Epidermal melanocyte (primary cell): ENCODE measurements around the gene KLF15.

ENCODE experiments used
- DNase-seq: peaks from one replicate; pipeline ENCODE4 v3.0.0; 2011; ENCODE audit warnings: low spot score; ENCODE audit not compliant: insufficient read length

The KLF15 gene

GRCh38 chr3:126306888-126307482, 50.2 kb downstream of the KLF15 start:
- DNase-seq, result no peak

DNA sequence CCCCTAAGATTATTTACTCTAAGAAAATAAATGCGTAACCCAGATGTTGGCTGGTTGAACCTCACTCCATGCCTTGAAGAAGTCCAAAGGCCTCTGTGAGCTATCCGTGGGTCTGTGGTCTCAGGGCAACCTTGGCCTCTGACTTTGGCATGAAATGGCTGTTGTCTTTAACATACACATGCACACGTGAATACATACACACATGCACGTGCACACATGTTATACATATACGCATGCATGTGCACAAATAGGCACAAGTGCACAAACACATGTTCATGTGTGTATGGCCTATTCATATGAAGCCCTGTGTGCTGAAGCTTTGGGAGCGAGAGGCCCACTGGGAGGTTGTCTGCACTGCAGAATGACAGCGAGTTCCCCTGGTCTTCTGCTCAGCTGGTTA, 50.8 kb downstream of the KLF15 start:
- no peak for DNase-seq

- no peak for DNase-seq
Observed at GRCh38 chr3:126305427-126305826, 51.8 kb downstream of the KLF15 start.

DNA sequence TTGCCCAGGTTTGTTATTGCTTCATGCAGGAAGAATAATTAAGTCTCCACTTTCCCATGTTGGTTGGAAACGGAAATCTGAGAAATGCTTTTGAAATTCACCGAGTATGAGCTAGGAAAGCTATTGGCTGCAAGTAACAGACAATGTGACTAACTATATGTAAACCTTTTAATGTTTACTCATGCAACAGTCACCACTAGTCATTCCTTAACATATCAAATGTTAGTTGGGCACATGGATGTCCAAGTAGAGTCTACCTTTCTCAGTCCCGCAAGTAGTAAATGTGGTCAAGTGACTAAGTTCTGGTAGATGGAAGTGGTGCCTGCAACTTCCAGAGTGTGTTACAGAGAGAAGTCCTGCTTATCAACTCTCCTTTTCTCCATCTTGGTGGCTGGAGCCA, 52.5 kb downstream of the KLF15 start:
- DNase-seq, result no peak

DNA sequence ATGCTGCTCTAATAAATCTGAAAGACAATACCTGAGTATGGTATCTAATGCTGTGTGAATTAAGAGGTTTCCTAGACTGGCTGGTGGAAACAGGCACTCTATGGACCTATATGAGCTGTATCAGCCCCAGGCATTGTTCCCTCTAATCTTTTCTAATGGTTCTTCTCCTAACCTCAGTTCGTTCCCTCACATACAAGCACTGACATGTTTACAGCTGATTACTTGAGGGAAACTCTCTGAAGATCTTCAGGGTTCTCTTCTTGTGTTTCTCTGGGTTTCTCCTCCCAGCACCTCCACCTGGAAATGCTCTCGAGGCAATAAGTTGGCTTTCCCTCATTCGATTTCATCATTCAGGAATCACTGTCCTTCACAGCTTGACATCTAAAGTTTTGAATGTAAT, 52.9 kb downstream of the KLF15 start:
- no peak for DNase-seq

DNA sequence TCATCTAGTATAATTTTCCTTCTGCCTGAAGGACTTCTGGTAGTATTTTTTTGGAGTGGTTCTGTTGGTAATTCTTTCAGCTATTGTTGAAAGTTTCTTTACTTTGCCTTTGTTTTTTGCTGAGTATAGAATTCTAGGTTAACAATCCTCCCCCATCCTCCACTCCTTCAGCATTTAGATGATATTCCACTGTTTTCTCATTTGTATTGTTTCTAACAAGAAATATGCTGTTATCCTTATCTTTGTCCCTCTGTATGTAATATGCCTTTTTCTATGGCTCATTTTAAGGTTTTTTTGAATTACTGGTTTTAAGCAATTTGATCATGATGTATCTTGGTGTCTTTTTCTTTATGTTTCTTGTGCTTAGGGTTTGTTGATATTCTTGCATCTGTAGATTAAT, 53.9 kb downstream of the KLF15 start:
- no peak for DNase-seq

- no peak for DNase-seq
Observed at GRCh38 chr3:126300761-126301481, 56.3 kb downstream of the KLF15 start.

DNA sequence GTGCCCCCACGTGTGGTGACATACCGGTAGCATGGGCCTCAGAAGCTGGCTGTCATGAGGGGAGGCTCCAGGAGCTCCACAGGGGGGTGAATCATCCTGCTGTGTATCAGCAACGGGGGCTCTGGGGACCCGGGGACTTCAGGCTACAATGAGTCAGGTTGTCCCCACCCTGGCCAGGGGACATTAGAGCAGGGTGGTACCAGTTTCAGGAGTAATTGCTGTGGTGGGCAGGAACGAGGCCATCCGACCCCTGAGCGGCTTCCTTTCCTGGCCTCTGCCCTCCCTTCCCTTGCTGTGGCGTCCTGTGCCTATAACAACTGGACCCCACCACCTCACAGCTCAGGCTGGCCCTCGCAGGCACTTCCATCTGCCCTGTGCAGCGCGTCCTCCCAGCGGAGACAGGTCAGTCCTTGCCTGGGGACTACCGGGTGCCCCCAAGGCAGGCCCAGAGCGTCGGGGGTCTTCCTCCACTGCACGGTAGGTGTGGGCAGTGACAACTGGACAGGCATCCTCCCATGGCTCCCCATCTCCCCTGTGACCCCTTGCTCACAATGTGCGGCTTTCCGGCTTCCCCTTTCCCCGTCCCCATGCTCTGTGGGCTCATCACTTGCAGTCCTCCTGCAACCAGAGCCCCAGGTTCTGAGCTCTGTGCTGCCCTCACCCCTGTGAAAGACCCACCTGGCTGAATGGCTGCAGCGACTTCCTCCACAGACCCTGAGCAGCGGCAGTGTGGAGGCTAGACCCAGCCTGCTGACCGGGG, 57.0 kb downstream of the KLF15 start:
- DNase-seq, result no peak

GRCh38 chr3:126295407-126295939, 61.7 kb downstream of the KLF15 start:
- no peak for DNase-seq

GRCh38 chr3:126294211-126294808, 62.9 kb downstream of the KLF15 start:
- DNase-seq, result no peak

GRCh38 chr3:126293370-126294082, 63.7 kb downstream of the KLF15 start:
- DNase-seq, result no peak
